GM23338 (cell line): ENCODE measurements around the gene HOXA5. TPM values are rescaled to one million over a fixed set of nuclear protein-coding genes. Genes with fewer than 3 reads are reported as not detected.

Experiments
- ATAC-seq: fragments of 200-7000 bp; cut with Tn5 transposase; 3 replicates; pipeline ENCODE4 v1.9.1; 2020
- DNase-seq: peaks from one replicate; pipeline ENCODE4 v3.0.0-alpha.2; 2015; ENCODE audit warnings: low spot score
- H2AFZ ChIP-seq: fragments of 200-600 bp; sonication (generic); 2 replicates; pipeline ENCODE4 v1.8.0; 2016; ENCODE audit warnings: antibody characterized with exemption, mild to moderate bottlenecking, moderate library complexity
- H3F3A ChIP-seq: fragments of 200-600 bp; sonication (generic); replicated peaks from 2 replicates; pipeline ENCODE4 v1.8.0; 2017; ENCODE audit warnings: antibody characterized with exemption, mixed run types, low read depth
- H3K27ac ChIP-seq: fragments of 200-600 bp; sonication (generic); 2 replicates; pipeline ENCODE4 v1.6.1; 2016; ENCODE audit warnings: low read depth
- H3K27me3 ChIP-seq: fragments of 200-600 bp; sonication (generic); 2 replicates; pipeline ENCODE4 v1.8.0; 2016; ENCODE audit warnings: mild to moderate bottlenecking, mixed run types, moderate library complexity; ENCODE audit not compliant: insufficient read depth
- H3K36me3 ChIP-seq: fragments of 200-600 bp; sonication (generic); 2 replicates; pipeline ENCODE4 v1.8.0; 2016; ENCODE audit warnings: mild to moderate bottlenecking; ENCODE audit not compliant: insufficient read depth
- H3K4me1 ChIP-seq: fragments of 200-600 bp; sonication (generic); 2 replicates; pipeline ENCODE4 v1.8.0; 2016; ENCODE audit warnings: mild to moderate bottlenecking, moderate library complexity; ENCODE audit not compliant: insufficient read depth
- H3K4me2 ChIP-seq: fragments of 200-600 bp; sonication (generic); 2 replicates; pipeline ENCODE4 v1.7.1; 2017; ENCODE audit warnings: mixed run types
- H3K4me3 ChIP-seq: fragments of 200-600 bp; sonication (generic); 2 replicates; pipeline ENCODE4 v1.6.1; 2016; ENCODE audit warnings: mixed run types
- H3K79me2 ChIP-seq: fragments of 200-600 bp; sonication (generic); replicated peaks from 2 replicates; pipeline ENCODE4 v1.8.0; 2017; ENCODE audit warnings: mild to moderate bottlenecking; ENCODE audit not compliant: insufficient read depth
- H3K9me2 ChIP-seq: fragments of 200-600 bp; sonication (generic); 2 replicates; pipeline ENCODE4 v1.8.0; 2017; ENCODE audit not compliant: insufficient read depth
- H4K20me1 ChIP-seq: fragments of 200-600 bp; sonication (generic); replicated peaks from 2 replicates; pipeline ENCODE4 v1.8.0; 2017; ENCODE audit warnings: mild to moderate bottlenecking; ENCODE audit not compliant: insufficient read depth
- H3K27ac Mint-ChIP-seq: 2 replicates; pipeline ENCODE4 v1.8.0; 2020; ENCODE audit warnings: inconsistent platforms, mild to moderate bottlenecking, moderate library complexity, mixed read lengths
- H3K27me3 Mint-ChIP-seq: 3 replicates; pipeline ENCODE4 v1.8.0; 2022; ENCODE audit warnings: low read depth, mild to moderate bottlenecking, moderate library complexity, mixed read lengths, inconsistent platforms; ENCODE audit not compliant: insufficient read depth, poor library complexity
- H3K36me3 Mint-ChIP-seq: 3 replicates; pipeline ENCODE4 v1.8.0; 2021; ENCODE audit warnings: low read depth, mild to moderate bottlenecking, inconsistent platforms, moderate library complexity, mixed read lengths
- H3K4me1 Mint-ChIP-seq: 3 replicates; pipeline ENCODE4 v1.8.0; 2020; ENCODE audit warnings: mild to moderate bottlenecking, inconsistent platforms, mixed read lengths
- H3K4me3 Mint-ChIP-seq: 3 replicates; pipeline ENCODE4 v1.8.0; 2021; ENCODE audit warnings: moderate library complexity, mild to moderate bottlenecking, inconsistent platforms, mixed read lengths
- H3K9me3 Mint-ChIP-seq: 3 replicates; pipeline ENCODE4 v1.8.0; 2020; ENCODE audit warnings: moderate library complexity, mild to moderate bottlenecking, inconsistent platforms, mixed read lengths
- CREB1 ChIP-seq: fragments of 250-450 bp; sonication (Bioruptor Pico); IDR thresholded peaks from 2 replicates; pipeline ENCODE4 v1.5.0; 2020; ENCODE audit warnings: low read depth, mild to moderate bottlenecking, moderate library complexity
- EZH2 ChIP-seq: fragments of 200-600 bp; sonication (generic); IDR thresholded peaks from one replicate; pipeline ENCODE4 v1.8.0; 2017; ENCODE audit warnings: antibody characterized with exemption, mild to moderate bottlenecking, low read depth; ENCODE audit not compliant: unreplicated experiment
- EZH2phosphoT487 ChIP-seq: fragments of 200-600 bp; sonication (generic); IDR thresholded peaks from one replicate; pipeline ENCODE4 v1.8.1; 2018; ENCODE audit warnings: antibody characterized with exemption; ENCODE audit not compliant: unreplicated experiment
- JUNB ChIP-seq: IDR thresholded peaks from one replicate; pipeline ENCODE4 v1.6.1; 2016; ENCODE audit warnings: antibody characterized with exemption; ENCODE audit not compliant: unreplicated experiment
- NANOG ChIP-seq: IDR thresholded peaks from 2 replicates; pipeline ENCODE4 v1.6.1; 2016; ENCODE audit warnings: antibody characterized with exemption, borderline replicate concordance
- POLR2AphosphoS5 ChIP-seq: IDR thresholded peaks from 2 replicates; pipeline ENCODE4 v1.6.1; 2016; ENCODE audit warnings: antibody characterized with exemption, low read depth
- STAT1 ChIP-seq: IDR thresholded peaks from one replicate; pipeline ENCODE4 v1.6.1; 2016; ENCODE audit warnings: antibody characterized with exemption; ENCODE audit not compliant: unreplicated experiment
- ZNF114 ChIP-seq: fragments of 250-450 bp; sonication (Bioruptor Pico); IDR thresholded peaks from 2 replicates; pipeline ENCODE4 v1.5.0; 2020; ENCODE audit warnings: mild to moderate bottlenecking, moderate library complexity
- ZNF331 ChIP-seq: fragments of 250-450 bp; sonication (Bioruptor Pico); IDR thresholded peaks from 2 replicates; pipeline ENCODE4 v1.5.0; 2020; ENCODE audit warnings: low read depth, mild to moderate bottlenecking, moderate library complexity
- polyA plus RNA-seq: library from polyadenylated mRNA; unstranded; fragments of >200 nt; fragmentation: Nextera tagmentation; extraction: Ambion mirVana; gene quantifications from 2 replicates; pipeline ENCODE4 v1.2.1, GENCODE V29; 2016
- total RNA-seq: library from RNA; depleted of rRNA; stranded (reverse); fragments of >200 nt; shearing (Covaris generic); gene quantifications from 2 replicates; pipeline ENCODE4 v1.2.3, GENCODE V29; 2014
- TF ChIP-seq, protein P1 (sequence below): IDR thresholded peaks from 2 replicates; pipeline ENCODE4 v1.6.1; 2016; ENCODE audit warnings: antibody characterized with exemption
- TF ChIP-seq, protein P2 (sequence below): IDR thresholded peaks from one replicate; pipeline ENCODE4 v1.6.1; 2018; ENCODE audit warnings: antibody characterized with exemption; ENCODE audit not compliant: unreplicated experiment
- TF ChIP-seq, protein P3 (sequence below): fragments of 250-450 bp; sonication (Bioruptor Pico); IDR thresholded peaks from 2 replicates; pipeline ENCODE4 v1.5.0; 2020; ENCODE audit warnings: mild to moderate bottlenecking, moderate library complexity
- TF ChIP-seq, protein P4 (sequence below), 2 experiments: fragments of 200-600 bp in 1 of 2; sonication (generic) in 1 of 2; conservative IDR thresholded peaks; 2 replicates each; pipeline versions ENCODE4 v1.5.1 to v1.6.1; 2016 to 2017; ENCODE audit warnings: antibody characterized with exemption in 2 of 2, low read depth in 2 of 2, mild to moderate bottlenecking in 2 of 2, moderate library complexity in 1 of 2

Gene HOXA5
- total and polyA plus RNA-seq, 2 experiments from 2014 or later = not detected

GRCh38 chr7:27114881-27115220, 28.6 kb downstream of the HOXA5 start:
- H3K4me3 Mint-ChIP-seq = no peak overlapping the region
- Histone ChIP-seq H3K9me2 (no peaks in the 10 kb centered on the region), H4K20me1 (peaks cover 66% of the 10 kb centered on the region), H2AFZ (no peak overlapping the region), H3K27ac (no peak overlapping the region), H3K4me3 (0 out of 2 replicates have a peak overlapping the region, but pooled peaks have one; percentile 26), H3K36me3 (no peaks in the 10 kb centered on the region), H3K4me1 (peaks cover 31% of the 10 kb centered on the region), H3K4me2 (0 out of 2 replicates have a peak overlapping the region, but pooled peaks have one; percentile 36), H3K27me3 (peaks cover 97% of the 10 kb centered on the region), H3K79me2 (no peaks in the 10 kb centered on the region), H3F3A (peaks cover 49% of the 10 kb centered on the region)
- no peaks in the 10 kb centered on the region for H3K36me3 Mint-ChIP-seq
- DNase-seq = no peak
- H3K4me1 Mint-ChIP-seq = peaks cover 13% of the 10 kb centered on the region
- H3K27ac Mint-ChIP-seq = no peak overlapping the region
- H3K9me3 Mint-ChIP-seq = peaks cover 12% of the 10 kb centered on the region; the same call in 2 of the 3 replicates
- H3K27me3 Mint-ChIP-seq = peaks cover 95% of the 10 kb centered on the region
- TF ChIP-seq, protein P1, sequence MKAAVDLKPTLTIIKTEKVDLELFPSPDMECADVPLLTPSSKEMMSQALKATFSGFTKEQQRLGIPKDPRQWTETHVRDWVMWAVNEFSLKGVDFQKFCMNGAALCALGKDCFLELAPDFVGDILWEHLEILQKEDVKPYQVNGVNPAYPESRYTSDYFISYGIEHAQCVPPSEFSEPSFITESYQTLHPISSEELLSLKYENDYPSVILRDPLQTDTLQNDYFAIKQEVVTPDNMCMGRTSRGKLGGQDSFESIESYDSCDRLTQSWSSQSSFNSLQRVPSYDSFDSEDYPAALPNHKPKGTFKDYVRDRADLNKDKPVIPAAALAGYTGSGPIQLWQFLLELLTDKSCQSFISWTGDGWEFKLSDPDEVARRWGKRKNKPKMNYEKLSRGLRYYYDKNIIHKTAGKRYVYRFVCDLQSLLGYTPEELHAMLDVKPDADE = no peak
- TF ChIP-seq, protein P2, sequence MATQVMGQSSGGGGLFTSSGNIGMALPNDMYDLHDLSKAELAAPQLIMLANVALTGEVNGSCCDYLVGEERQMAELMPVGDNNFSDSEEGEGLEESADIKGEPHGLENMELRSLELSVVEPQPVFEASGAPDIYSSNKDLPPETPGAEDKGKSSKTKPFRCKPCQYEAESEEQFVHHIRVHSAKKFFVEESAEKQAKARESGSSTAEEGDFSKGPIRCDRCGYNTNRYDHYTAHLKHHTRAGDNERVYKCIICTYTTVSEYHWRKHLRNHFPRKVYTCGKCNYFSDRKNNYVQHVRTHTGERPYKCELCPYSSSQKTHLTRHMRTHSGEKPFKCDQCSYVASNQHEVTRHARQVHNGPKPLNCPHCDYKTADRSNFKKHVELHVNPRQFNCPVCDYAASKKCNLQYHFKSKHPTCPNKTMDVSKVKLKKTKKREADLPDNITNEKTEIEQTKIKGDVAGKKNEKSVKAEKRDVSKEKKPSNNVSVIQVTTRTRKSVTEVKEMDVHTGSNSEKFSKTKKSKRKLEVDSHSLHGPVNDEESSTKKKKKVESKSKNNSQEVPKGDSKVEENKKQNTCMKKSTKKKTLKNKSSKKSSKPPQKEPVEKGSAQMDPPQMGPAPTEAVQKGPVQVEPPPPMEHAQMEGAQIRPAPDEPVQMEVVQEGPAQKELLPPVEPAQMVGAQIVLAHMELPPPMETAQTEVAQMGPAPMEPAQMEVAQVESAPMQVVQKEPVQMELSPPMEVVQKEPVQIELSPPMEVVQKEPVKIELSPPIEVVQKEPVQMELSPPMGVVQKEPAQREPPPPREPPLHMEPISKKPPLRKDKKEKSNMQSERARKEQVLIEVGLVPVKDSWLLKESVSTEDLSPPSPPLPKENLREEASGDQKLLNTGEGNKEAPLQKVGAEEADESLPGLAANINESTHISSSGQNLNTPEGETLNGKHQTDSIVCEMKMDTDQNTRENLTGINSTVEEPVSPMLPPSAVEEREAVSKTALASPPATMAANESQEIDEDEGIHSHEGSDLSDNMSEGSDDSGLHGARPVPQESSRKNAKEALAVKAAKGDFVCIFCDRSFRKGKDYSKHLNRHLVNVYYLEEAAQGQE = no peak
- TF ChIP-seq CREB1 (no peak), NANOG (no peak), ZNF331 (CRISPR knock-in tag) (no peak), EZH2phosphoT487 (no peak), STAT1 (no peak), JUNB (no peak), EZH2 (no peak), POLR2AphosphoS5 (no peak), ZNF114 (CRISPR knock-in tag) (no peak)
- TF ChIP-seq, protein P3, sequence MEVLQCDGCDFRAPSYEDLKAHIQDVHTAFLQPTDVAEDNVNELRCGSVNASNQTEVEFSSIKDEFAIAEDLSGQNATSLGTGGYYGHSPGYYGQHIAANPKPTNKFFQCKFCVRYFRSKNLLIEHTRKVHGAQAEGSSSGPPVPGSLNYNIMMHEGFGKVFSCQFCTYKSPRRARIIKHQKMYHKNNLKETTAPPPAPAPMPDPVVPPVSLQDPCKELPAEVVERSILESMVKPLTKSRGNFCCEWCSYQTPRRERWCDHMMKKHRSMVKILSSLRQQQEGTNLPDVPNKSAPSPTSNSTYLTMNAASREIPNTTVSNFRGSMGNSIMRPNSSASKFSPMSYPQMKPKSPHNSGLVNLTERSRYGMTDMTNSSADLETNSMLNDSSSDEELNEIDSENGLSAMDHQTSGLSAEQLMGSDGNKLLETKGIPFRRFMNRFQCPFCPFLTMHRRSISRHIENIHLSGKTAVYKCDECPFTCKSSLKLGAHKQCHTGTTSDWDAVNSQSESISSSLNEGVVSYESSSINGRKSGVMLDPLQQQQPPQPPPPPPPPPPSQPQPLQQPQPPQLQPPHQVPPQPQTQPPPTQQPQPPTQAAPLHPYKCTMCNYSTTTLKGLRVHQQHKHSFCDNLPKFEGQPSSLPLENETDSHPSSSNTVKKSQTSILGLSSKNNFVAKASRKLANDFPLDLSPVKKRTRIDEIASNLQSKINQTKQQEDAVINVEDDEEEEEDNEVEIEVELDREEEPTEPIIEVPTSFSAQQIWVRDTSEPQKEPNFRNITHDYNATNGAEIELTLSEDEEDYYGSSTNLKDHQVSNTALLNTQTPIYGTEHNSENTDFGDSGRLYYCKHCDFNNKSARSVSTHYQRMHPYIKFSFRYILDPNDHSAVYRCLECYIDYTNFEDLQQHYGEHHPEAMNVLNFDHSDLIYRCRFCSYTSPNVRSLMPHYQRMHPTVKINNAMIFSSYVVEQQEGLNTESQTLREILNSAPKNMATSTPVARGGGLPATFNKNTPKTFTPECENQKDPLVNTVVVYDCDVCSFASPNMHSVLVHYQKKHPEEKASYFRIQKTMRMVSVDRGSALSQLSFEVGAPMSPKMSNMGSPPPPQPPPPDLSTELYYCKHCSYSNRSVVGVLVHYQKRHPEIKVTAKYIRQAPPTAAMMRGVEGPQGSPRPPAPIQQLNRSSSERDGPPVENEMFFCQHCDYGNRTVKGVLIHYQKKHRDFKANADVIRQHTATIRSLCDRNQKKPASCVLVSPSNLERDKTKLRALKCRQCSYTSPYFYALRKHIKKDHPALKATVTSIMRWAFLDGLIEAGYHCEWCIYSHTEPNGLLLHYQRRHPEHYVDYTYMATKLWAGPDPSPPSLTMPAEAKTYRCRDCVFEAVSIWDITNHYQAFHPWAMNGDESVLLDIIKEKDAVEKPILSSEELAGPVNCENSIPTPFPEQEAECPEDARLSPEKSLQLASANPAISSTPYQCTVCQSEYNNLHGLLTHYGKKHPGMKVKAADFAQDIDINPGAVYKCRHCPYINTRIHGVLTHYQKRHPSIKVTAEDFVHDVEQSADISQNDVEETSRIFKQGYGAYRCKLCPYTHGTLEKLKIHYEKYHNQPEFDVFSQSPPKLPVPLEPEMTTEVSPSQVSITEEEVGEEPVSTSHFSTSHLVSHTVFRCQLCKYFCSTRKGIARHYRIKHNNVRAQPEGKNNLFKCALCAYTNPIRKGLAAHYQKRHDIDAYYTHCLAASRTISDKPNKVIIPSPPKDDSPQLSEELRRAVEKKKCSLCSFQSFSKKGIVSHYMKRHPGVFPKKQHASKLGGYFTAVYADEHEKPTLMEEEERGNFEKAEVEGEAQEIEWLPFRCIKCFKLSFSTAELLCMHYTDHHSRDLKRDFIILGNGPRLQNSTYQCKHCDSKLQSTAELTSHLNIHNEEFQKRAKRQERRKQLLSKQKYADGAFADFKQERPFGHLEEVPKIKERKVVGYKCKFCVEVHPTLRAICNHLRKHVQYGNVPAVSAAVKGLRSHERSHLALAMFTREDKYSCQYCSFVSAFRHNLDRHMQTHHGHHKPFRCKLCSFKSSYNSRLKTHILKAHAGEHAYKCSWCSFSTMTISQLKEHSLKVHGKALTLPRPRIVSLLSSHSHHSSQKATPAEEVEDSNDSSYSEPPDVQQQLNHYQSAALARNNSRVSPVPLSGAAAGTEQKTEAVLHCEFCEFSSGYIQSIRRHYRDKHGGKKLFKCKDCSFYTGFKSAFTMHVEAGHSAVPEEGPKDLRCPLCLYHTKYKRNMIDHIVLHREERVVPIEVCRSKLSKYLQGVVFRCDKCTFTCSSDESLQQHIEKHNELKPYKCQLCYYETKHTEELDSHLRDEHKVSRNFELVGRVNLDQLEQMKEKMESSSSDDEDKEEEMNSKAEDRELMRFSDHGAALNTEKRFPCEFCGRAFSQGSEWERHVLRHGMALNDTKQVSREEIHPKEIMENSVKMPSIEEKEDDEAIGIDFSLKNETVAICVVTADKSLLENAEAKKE (CRISPR knock-in tag) = no peak
- TF ChIP-seq, protein P4, sequence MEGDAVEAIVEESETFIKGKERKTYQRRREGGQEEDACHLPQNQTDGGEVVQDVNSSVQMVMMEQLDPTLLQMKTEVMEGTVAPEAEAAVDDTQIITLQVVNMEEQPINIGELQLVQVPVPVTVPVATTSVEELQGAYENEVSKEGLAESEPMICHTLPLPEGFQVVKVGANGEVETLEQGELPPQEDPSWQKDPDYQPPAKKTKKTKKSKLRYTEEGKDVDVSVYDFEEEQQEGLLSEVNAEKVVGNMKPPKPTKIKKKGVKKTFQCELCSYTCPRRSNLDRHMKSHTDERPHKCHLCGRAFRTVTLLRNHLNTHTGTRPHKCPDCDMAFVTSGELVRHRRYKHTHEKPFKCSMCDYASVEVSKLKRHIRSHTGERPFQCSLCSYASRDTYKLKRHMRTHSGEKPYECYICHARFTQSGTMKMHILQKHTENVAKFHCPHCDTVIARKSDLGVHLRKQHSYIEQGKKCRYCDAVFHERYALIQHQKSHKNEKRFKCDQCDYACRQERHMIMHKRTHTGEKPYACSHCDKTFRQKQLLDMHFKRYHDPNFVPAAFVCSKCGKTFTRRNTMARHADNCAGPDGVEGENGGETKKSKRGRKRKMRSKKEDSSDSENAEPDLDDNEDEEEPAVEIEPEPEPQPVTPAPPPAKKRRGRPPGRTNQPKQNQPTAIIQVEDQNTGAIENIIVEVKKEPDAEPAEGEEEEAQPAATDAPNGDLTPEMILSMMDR (conservative IDR thresholded peaks at IDR 0.05; ENCODE audit: low read depth in 2 of 2) = no peak
- ATAC-seq = no peak
